Spleen (tissue), 7 donors: ENCODE results near the gene C6orf118.

Experiments used
- POLR2A ChIP-seq, 3 donors: fragments of 450-650 bp; IDR thresholded peaks; one replicate each; pipeline ENCODE4 v1.5.1; 2017; ENCODE audit warnings: antibody characterized with exemption in 3 of 3, mild to moderate bottlenecking in 1 of 3
- POLR2AphosphoS5 ChIP-seq, 3 donors: sonication (generic); formaldehyde crosslinking; IDR thresholded peaks; one replicate each; pipeline ENCODE4 v1.5.1; 2017; ENCODE audit warnings: antibody characterized with exemption in 3 of 3
- TF ChIP-seq, protein P1 (sequence below), 11 experiments: fragments of 200-600 bp in 7 of 11; fragments of 450-650 bp in 4 of 11; sonication (generic) in 4 of 11; IDR thresholded peaks in 8 of 11; conservative IDR thresholded peaks in 3 of 11; 1 replicate in 7 of 11; 2 replicates in 4 of 11; pipeline versions ENCODE4 v1.4.0 to v1.8.0; 2016 to 2021; ENCODE audit warnings: antibody characterized with exemption in 11 of 11, inconsistent platforms in 4 of 11, mild to moderate bottlenecking in 1 of 11
- donor health status: DM: no; HTN: no; CAD: no; lungs with moderate emphysema.
- donor health status: DM: no; HTN: no; CAD: no.
- donor health status: DM: no; HTN: no; CAD: no.

DNA sequence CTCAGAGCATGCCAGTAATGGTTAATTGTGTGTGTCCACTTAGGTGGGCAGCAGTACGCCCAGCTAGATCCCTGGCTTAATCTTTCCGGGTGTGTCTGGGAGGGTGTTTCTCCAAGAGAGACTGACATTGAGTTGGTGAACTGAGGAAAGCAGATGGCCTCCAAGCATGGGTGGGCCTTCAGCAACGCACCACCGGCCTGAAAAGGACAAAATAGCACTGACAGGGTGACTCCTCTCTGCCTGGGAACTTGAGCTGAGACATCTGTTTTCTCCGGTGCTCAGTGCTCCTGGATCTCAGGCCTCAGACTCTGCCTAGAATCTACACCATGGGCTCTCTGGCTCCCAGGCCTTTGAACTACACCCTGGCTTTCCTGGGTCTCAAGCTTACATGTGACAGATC, 43.2 kb downstream of the C6orf118 start:
- TF ChIP-seq, protein P1, sequence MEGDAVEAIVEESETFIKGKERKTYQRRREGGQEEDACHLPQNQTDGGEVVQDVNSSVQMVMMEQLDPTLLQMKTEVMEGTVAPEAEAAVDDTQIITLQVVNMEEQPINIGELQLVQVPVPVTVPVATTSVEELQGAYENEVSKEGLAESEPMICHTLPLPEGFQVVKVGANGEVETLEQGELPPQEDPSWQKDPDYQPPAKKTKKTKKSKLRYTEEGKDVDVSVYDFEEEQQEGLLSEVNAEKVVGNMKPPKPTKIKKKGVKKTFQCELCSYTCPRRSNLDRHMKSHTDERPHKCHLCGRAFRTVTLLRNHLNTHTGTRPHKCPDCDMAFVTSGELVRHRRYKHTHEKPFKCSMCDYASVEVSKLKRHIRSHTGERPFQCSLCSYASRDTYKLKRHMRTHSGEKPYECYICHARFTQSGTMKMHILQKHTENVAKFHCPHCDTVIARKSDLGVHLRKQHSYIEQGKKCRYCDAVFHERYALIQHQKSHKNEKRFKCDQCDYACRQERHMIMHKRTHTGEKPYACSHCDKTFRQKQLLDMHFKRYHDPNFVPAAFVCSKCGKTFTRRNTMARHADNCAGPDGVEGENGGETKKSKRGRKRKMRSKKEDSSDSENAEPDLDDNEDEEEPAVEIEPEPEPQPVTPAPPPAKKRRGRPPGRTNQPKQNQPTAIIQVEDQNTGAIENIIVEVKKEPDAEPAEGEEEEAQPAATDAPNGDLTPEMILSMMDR (IDR thresholded peaks at IDR 0.05 in 8 of 11, conservative IDR thresholded peaks at IDR 0.05 in 3 of 11) = no peak
- TF ChIP-seq POLR2AphosphoS5 (IDR thresholded peaks at IDR 0.05) = no peak
- TF ChIP-seq POLR2A (IDR thresholded peaks at IDR 0.05) = no peak
